SH-SY5Y (cell line): Measurements from ENCODE around the gene PACSIN3.

Experiments
- GATA2 ChIP-seq: IDR thresholded peaks from 2 replicates; pipeline ENCODE4 v1.6.1; 2011; ENCODE audit warnings: mild to moderate bottlenecking, low read depth, low read length
- GATA3 ChIP-seq: IDR thresholded peaks from 2 replicates; pipeline ENCODE4 v1.6.1; 2011; ENCODE audit warnings: low read depth, mild to moderate bottlenecking, low read length, moderate library complexity

DNA sequence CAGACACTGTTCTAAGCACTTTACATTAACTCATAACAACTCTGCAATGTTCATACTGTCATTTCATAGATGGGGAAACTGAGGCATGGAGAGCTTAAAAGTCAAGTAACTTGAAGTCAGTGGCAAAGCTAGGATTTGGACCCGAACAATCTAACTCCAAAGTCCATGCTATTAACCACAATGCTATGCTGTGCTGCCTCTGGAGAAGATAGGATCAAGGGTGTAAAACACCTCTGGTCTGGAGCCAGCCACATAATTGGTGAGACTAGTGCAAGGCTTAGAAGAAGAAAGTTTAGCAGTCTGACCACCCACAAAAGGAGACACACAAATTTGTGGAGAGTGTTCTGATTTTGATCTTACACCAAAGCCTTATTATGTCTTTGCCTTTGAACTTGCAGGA is 53.3 kb downstream of the PACSIN3 start:
- TF ChIP-seq GATA2 (no peak), GATA3 (no peak)
